GM19455 (cell line): ENCODE results near the gene COQ10A.
"Not testable (repeated sequence)": the region's sequence is repeated elsewhere in the genome, so short reads cannot be mapped to it uniquely, and the experiment has no call there.

Experiments used
- ATAC-seq: cut with Tn5 transposase; IDR thresholded peaks from one replicate; pipeline ENCODE4 v1.9.1; 2021; ENCODE audit not compliant: unreplicated experiment

COQ10A gene

GRCh38 chr12:56242986-56243385, 23.8 kb upstream of the COQ10A start:
- ATAC-seq, result no peak

DNA sequence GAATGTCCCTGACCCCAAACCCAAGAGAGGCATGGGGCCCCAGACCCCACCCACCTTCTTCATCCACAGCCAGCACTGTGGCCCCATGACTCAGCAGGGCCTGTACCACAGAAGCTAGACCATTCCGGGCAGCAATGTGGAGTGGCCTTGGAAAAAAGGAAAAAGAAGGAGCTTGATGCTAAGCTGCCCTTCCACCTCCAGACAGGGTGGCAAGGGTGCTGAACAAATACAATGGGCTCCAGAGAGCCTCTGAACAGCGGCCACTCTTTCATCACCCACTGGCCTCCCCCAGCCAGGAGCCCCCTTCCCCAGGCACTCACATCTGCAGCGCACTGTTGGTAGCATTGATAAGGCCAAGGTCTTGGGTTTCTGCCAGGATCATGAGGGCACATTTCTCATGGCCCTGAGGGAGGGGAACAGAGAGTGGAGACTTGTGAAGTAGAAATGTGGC, 23.0 kb upstream of the COQ10A start:
- no peak for ATAC-seq

- ATAC-seq, result no peak
These were observed 22.2 kb upstream of the COQ10A start for GRCh38 chr12:56244494-56244893.

DNA sequence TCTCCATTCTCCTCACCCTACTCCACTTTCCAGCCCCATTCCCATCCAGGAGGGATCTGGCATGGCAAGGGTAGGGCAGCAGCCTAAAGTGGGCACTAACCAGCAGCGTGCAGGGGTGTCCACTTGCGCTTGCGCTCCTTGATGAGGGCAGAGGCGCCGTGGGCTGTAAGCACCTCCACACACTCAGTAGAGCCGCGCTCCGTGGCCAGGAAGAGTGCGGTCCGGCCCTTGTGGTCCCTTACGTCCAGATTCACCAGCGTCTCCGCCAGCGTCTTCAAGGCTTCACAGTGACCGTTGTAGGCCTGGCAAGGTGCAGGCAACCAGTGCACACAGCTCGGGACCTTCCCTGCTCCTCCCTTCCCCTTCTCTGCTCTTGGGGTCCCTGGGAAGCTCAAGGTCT, 18.8 kb upstream of the COQ10A start:
- no peak for ATAC-seq

DNA sequence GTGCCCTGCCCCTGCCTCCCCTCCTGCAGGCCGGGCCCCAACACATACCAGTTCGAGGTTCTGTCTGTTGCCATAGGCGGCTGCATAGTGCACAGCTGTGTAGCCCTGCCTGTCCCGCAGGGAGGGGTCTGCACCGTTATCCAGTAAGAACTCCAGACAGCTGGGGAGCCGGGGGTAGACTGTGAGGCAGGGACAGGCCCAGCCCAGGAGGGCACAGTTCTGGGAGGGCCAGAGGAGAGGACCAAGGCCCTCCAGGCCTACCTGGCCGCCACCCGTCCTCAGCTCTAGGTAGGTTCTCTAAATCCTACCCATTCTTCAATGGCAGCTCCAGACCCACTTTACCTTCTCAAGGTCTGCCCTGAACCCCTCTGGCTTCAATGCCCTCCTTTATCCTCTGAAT, 18.0 kb upstream of the COQ10A start:
- no peak for ATAC-seq

- no peak for ATAC-seq
These were observed 14.1 kb upstream of the COQ10A start for GRCh38 chr12:56252649-56253048.

DNA sequence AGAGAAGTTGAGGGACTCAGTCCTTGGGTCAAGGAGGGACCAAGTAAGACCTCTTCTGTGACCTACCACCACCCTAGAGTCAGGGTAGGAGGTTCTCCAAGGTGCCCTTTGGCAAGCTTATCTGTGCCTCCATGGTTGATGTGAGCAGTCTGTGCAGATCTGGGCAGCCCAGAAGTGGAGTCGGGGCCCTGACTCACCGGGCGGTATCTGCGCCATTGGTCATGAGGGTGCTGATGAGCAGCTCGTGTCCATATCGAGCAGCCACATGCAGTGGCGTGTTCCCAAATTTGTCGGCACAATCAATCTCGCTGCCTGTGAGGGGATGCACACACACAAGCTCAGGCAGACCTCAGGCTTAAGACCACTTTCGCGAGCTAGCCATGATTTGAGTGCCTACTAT, 13.7 kb upstream of the COQ10A start:
- ATAC-seq, result no peak

GRCh38 chr12:56255671-56256070, 11.1 kb upstream of the COQ10A start:
- ATAC-seq, result no peak

DNA sequence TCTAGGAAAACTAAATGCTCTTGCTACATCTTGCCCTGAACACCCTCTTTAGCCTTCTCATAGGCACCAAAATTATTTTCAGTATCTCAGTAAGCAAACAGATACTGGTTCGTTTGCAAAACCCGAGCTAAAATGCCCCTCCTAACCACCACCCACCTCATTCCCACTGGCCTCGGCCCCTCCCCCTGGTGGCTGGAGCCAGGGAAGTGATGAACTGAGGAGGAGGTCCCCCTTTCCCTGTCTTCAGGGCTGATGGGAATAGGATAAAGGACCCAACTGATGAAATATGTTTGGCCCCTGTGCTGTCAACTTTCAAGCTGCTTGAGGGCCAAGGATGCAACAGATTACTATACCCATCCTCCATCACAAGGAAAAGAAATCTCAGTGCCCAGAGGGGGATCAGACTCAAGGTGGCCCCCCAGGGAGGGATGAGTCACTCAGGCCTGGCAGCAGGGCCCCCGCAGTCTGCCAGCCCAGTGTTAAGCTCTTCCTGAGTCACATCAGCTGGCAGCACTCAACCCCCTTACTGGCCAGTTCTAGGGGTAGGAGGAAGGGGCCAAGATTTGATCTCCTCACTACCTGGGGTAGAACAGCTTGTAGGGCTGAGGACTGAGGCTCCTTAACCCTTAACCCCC, 10.3 kb upstream of the COQ10A start:
- no peak for ATAC-seq

- ATAC-seq, result no peak
These were observed 9.7 kb upstream of the COQ10A start for GRCh38 chr12:56257071-56257470.

DNA sequence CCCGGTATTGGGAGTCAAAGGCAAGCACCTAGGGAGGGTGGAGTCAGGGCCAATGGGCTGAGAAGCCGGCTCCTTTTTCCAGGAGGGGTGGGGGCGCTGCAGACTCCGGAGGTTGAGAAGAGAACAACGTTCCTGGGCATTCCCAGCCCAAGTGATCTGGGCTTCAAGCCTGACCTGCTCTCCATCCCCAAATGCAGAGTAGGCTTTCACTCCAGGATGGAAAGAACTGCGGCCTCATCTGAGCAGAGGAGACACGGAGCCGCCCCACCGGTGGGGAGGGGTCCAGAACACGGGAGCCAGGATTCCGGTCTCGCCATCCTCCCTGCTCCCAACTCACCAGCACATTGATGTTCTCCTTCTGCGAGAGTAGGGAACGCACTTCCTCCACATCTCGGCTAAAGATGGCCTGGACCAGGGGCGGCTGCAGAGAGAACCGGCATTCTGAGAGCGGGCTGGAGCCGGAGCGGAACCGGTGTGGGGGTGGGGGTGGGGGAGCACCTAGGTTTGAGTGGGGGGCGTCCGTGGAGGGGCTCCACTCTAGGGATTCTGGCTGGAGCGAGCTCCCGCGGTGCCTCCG, 9.2 kb upstream of the COQ10A start:
- ATAC-seq, result peak; percentile 24

DNA sequence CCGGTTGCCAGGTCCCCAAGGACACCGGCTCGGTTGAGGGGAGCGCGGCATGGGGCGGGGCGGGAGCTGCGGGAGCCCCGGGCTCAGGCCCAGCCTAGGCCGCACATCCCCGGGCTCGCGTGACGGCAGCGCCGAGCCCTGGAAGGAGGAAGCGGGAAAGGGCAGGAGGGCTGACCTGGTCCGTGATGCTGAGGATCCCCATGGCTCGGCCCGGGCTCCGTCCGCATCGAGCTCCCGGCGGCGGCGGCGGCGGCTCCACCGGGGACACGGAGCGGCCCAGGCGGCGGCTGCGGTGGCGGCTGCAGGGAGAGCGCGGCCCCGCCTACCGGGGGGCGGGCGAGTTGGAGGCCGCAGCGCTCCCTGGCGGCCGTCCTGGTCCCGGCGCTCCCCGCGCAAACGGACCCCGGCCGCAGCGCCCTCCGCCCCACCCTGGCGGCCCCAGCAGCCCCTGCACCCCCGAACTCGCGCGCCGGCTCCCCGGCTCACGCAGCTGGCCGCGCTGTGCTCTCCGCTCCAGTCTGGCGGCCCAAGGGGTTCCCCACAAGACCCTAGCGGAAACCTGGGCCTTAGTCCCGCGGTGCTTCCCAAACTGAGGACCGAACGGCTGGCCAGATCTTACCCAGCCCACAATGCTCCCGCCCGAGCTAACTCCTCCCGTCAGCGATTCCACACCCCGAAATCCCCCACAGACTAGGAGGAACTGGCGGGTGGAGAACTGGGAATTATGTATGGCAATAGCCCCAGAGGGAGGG, 8.5 kb upstream of the COQ10A start, which contains the start of gene ANKRD52:
ANKRD52 (minus strand) TSS at position 317 of the 752 bp plus-strand sequence; CDS start at position 202, 115 bp downstream.
- peak; percentile 88 for ATAC-seq

- ATAC-seq, result no peak
These were observed 7.9 kb upstream of the COQ10A start for GRCh38 chr12:56258820-56259183.

- ATAC-seq, result no peak
These were observed 6.4 kb upstream of the COQ10A start for GRCh38 chr12:56260380-56260779.

DNA sequence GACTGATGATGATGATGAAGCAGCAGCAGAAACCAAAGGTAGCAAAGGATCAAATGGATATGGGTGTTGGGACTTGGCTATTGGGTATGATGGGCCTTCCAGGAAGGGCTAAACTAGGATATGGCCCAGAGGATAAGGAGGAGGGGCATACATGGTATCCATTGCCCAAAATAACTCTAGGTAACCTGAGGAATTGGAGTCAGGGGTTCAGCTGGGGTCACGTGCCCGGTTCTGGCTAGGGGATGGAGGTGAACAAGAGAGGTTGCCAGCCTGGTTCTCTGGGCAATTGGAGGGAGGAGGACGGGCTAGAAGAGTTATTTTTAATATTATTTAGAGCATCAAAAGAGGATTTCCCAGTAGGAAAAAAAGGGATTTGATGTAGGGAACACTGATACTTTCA, 5.8 kb upstream of the COQ10A start:
- no peak for ATAC-seq

- no peak for ATAC-seq
These were observed 5.1 kb upstream of the COQ10A start for GRCh38 chr12:56261503-56262232.

GRCh38 chr12:56262955-56263354, 3.8 kb upstream of the COQ10A start:
- not testable (repeated sequence) for ATAC-seq

- ATAC-seq, result not testable (repeated sequence)
These were observed 562 bp upstream of the COQ10A start for GRCh38 chr12:56266068-56266692.

- peak; percentile 5 for ATAC-seq
These were observed 815 bp downstream of the COQ10A start for GRCh38 chr12:56267443-56268071.

GRCh38 chr12:56271031-56271430, 4.3 kb downstream of the COQ10A start:
- no peak for ATAC-seq

- ATAC-seq, result not testable (repeated sequence)
These were observed 5.7 kb downstream of the COQ10A start for GRCh38 chr12:56272468-56272867.
